HG03103 (cell line): Measurements from ENCODE around the gene STIM1.
"Not testable (repeated sequence)": the region's sequence is repeated elsewhere in the genome, so short reads cannot be mapped to it uniquely, and the experiment has no call there.

Source experiments
- ATAC-seq: cut with Tn5 transposase; IDR thresholded peaks from one replicate; pipeline ENCODE4 v1.9.1; 2021; ENCODE audit warnings: low read depth; ENCODE audit not compliant: unreplicated experiment

STIM1 gene

DNA sequence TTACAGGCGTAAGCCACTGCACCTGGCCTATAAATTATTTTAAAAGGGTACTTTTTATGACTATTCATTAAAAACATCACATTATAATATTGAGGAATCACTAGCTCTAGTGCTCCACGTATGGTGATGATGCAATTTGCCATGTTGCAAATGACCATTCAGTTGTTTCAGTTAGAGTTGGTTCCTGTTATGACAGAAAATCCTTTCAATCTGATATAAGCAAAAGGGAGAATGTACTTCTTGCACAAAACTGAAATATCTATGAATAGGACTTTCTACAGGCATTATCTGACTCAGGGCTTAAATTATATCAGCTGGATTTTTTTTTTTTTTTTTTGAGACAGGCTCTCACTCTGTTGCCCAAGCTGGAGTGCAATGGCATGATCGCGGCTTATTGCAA lies 193.5 kb downstream of the STIM1 start:
- ATAC-seq, result no peak

DNA sequence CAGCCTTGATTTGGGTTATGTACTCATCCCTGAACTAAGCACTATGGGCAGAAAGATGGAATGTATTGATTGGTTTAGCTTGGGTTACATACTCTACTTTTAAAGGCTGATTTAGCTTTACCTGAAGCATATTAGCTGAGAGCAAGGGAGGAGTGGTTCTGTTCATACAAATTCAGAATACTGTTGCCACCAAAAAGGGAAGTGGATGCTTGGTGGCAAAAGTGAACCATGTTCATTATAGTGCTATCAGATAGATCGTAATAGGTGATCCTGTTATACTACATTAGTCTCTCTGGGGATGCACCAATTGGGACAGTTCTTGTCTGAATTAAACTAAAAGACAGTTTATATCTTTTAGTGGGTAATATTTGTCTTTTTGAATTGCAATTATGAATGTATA lies 194.7 kb downstream of the STIM1 start:
- no peak for ATAC-seq

DNA sequence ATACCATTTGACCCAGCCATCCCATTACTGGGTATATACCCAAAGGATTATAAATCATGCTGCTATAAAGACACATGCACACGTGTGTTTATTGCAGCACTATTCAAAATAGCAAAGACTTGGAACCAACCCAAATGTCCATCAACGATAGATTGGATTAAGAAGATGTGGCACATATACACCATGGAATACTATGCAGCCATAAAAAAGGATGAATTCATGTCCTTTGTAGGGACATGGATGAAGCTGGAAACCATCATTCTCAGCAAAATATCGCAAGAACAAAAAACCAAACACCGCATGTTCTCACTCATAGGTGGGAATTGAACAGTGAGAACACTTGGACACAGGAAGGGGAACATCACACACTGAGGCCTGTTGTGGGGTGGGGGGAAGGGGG lies 197.7 kb downstream of the STIM1 start:
- ATAC-seq, result not testable (repeated sequence)

DNA sequence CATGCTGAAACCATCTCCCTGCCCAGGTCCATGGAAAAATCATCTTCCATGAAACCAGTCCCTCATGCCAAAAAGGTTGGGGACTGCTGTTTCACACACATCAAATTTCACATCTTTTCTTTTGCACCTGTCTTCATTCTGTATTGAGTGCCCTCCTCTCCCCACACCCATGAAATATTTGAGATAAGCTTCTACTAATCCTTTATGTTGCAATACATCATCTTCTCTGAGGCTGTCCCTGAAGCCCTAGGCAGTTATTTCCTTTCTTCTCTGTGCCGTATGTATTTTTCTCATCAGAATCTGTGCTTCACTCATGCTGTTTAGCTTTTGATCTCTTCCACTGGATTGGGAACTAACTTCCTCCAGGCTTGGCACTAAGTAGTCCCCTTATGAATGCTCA lies 199.2 kb downstream of the STIM1 start:
- no peak for ATAC-seq

DNA sequence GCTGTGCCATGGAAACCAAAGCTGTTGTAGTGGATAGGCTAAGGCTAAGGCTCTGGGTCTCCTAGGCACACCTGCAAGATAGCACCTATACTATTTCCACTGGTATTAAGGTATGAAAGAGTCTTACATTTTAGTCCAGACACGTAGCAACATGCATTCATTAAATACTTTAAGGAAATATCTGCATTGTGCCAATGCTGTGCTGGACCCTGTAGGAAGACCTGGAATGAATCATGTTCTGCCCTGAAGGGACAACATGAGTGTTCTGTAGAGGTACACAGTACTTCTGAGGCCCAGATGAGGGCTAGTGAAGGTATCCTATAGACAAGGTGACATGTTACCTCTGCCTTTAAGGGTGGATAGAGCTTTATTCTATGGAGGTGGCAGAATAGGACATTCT lies 204.0 kb downstream of the STIM1 start:
- no peak for ATAC-seq

DNA sequence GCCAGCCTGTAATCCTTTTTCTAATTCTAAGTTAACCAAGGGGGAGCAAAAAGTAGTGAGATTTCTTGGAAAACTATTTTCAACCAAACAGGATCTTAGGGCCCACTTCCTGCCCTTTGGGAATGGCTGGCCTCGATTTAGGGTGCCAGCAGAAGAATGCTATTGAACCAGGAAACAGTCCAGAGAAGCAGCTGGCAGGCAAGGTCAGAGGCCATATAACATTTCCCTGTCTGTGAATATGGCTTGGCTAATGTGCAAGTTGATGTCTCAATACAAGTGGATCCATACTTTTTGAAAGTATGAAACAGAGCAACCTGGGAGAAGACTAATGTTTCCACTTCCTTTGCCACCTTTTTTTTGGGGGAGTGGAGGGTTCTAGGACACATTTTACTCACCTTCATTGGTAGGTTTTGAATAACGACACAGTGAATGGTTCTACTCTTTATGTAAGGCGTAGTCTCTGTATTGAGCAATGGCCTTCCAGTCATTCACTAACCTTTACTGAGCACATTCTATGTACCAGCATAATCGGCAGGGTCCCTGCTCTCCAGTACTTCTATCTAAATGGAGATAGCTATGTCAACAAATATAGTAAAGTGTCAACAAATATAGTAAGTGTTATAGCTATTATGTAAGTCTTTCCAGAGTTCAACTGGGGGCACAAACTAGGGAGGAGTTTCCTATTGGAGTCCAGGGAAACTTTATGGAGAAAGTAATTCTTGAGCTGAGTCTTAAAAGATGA lies 204.9 kb downstream of the STIM1 start:
- ATAC-seq, result no peak

DNA sequence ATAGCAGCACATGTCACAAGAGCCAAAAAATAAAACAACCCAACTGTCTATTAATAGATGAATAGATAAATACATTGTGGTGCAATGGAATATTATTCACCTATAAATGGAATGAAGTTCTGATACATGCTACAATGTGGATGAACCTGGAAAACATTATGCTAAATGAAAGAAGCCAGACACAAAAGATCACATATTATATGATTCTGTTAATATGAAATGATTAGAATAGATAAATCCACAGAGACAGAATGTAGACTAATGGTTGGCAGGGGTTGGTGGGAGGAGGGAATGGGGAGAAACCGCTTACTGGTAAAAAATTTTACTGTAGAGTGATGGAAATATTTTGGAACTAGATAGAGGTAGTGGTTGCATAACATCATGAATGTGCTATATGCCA lies 206.2 kb downstream of the STIM1 start:
- ATAC-seq, result no peak

DNA sequence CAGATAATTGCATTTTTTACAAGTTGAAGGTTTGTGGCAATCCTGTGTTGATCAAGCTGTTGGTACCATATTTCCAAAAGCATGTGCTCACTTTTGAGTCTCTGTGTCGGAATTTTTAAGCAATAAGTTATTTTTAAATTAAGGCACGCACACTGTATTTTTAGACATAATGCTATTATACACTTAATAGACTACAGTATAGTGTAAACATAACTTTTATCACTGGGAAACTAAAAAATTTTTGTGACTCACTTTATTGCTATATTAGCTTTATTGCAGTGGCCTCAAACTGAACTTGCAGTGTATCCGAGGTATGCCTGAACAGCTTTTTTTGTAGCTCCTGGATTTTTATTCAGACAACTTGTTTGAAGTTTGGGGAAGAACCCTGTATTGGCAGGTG lies 207.9 kb downstream of the STIM1 start:
- no peak for ATAC-seq

DNA sequence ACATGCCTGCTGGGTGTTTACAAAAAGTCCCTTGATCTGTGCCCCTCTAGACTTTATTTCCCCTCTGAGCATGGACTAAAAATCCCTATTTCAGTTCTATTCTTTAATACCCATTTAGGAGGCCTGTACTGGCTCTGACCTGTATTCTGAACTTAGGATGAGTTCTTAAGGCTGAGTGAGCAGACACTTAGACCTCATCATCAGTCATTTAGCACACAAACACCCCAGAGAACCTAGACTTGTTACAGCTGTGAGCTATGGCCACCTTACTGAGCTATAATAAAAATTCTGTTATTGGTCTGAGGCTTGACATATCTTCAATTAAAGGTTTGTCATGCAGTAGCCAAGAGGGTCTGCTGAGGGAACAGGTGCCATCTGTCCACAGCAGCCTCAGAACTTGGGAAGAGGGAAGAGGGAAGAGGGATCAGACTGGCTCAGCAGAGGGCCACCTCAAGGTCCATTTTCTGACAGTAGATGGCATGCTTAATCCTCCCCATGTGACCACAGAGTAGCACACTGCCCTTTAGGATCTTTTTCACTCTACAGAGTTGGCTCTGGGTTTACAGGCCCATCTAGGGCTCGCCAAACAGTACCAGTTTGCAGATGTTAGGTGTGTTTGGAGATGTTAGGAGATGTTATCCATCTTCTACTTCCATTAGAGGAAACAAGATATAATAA lies 209.0 kb downstream of the STIM1 start:
- no peak for ATAC-seq

DNA sequence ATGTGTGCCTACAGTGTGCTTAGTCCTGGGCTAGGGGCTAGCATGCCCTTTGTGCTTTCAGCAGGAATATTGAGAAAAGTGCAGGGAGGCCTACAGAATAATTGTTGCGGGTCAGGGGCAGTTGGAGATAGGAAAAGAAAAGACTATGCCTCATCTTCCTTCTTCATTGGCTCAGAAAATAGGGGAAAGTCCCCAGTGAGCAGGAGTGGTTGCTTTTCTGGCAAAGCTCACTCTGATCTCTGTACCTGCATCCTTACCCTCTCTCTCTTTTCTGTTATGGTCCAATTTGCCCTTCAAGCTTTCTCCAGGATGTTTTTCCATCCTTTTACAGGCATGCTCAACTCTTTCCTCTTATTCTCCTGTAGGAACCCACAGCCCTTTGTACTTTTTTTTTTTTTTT lies 209.6 kb downstream of the STIM1 start:
- ATAC-seq, result no peak

DNA sequence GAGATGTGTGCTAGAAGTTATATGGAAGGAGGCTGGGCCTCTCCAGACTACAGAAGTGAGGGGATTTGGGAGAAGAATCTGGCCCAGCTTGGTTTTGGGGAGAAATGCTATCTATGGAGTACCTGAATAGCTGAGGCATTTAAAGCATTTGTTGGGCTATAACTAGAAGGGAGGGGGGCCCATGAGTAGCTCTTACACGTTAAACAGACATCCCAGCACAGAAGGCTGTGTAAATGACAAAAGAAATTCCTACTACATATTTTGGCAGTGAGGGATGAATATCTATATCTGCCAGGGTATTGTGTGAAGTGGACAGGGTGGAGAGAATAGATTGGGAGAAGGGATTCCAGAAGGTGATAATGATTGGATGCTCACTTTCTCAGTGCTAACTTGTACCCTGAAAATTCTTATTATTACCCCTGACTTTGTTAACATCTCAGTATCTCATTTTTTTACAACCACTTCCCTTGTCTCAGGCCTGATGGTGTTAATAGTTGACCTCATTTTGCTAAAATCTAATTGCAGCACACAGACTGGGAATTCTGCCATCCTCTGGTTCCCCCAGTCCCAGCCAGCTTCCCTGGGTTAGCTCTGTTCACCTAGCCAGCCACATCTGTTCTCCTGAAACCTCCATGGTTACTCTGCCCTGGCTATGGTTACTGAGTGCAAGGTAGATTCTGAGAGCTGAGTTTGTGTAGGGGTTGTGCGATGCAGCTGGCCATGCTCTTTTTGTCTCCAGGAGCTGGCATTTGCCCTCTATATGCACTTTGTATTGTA lies 210.3 kb downstream of the STIM1 start:
- no peak for ATAC-seq

DNA sequence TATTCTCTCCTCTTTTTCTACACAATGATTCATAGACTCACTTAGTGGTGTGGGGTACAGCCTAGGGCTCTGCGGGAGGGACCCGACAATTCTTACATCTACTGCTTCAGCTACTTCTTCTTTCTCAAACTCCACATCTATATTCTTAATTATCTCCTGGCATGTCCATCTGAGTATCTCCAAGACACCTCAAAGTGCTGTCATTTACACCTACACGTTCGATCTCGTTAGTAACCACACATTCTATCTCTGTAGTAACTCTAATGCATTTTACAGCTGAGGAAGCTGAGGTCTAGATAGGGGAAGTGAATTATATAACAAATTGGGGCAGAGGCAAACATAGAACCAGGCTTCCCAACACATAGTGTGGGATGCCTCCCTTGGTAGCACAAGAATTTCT lies 211.4 kb downstream of the STIM1 start:
- no peak for ATAC-seq

DNA sequence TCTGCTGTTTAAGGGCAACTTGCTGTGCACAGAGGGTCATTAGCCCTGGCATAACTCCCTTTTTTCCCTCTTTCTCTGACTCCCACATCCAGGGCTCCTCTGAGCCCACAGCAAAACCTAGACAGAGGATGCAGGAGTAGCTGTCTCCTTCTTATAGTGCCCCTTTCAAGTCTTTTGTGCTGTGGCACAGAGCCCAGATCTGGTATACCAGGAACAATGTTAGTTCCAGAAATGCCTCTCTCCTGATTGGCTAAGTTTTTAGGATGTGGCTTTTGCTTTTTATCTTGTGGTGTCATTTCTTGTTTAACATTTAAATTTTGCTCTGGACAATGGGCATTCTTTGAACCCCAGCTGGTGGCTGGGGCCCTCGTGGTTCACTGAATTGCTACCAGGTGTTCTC lies 213.5 kb downstream of the STIM1 start:
- ATAC-seq, result no peak

DNA sequence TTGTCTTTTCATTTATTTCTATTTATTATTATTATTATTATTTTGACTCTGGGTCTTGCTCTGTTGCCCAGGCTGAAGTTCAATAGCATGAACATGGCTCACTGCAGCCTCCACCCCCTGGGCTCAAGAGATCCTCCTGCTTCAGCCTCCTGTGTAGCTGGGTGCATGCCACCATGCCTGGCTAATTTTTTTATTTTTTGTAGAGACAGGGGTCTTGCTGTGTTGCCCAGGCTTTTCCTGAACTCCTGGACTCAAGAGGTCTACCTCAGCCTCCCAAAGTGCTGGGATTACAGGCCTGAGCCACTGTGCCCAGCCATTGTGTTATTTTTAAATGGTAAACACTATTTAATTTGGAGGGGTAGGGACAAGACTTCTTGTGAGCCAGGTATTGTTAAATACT lies 215.9 kb downstream of the STIM1 start:
- ATAC-seq, result no peak

DNA sequence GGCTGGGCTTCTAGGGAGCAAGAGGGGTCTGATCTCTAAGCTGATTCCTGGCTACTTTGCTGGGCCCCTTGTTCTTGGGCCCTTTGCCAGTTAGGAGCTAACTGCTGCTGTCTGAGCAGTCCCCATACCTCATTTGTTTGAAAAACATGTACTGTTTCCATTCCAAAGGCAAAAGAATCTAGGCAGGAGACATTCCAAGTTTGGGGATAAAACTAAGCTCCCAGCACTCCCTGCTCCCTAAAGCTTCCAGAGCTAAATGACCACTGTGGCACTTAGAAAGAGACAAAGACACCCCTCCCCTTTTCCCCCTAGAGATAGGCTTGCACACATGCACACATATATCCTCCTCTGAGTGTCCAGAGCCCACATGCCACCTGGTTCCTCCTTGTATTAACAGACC lies 216.4 kb downstream of the STIM1 start:
- ATAC-seq, result no peak

DNA sequence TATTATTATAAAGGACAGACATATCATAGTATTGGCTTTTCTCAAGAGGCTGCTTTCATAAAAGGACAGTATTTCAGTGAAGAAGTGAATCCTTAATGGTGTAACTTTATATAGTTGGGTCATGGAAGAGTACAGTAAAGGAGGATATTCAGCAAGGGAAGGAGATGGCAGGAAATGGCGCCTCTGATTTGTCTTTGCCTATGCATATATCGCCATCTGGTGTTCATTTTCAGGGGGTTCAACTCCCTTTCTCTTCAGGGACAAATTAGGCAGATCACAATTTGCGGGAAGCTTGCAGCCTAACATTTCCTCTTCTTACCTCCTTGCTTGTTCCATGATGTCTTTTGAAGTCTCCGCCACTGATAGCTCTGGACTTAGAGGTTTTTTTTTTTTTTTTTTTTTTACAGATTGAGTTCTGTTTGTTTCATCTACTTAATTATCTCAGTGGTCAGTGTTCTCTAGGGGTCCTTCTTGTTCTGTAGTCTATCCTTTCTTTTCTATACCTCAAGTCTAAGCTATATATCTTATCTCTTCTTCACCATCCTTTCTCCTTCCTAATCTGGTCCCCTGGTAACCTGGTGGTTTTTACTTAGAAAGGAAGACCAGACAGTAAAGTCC lies 217.3 kb downstream of the STIM1 start:
- no peak for ATAC-seq

DNA sequence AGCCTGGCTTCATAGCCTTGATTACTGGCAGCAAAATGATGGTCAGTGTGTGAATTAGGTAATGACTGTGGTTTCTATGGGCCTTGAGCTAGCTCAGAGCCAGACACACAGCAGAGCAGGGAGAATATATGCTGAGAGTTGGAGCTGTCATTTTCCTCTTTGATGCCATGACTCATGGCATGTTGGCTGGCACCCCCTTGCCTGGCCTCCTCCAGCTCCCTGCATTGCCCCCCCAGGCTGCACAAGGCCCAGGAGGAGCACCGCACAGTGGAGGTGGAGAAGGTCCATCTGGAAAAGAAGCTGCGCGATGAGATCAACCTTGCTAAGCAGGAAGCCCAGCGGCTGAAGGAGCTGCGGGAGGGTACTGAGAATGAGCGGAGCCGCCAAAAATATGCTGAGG lies 218.8 kb downstream of the STIM1 start:
- ATAC-seq, result no peak

DNA sequence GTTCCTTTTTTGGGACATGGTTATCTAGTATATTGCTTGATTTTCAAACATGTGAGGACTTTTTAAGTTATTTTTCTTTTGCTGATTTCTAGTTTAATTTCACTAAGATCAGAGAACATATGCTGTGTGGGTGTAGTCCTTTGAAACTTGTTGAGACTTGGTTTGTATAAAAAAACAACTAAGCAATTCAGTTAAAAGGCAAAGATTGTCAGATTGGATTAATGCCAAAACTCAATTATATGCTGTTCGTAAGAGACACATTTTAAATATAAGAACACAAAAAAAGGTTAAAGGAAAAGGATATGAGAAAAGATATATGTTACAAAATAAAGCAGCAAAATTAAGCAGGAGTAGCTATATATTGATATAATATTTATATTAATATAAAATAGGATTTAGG lies 221.3 kb downstream of the STIM1 start:
- ATAC-seq, result no peak

DNA sequence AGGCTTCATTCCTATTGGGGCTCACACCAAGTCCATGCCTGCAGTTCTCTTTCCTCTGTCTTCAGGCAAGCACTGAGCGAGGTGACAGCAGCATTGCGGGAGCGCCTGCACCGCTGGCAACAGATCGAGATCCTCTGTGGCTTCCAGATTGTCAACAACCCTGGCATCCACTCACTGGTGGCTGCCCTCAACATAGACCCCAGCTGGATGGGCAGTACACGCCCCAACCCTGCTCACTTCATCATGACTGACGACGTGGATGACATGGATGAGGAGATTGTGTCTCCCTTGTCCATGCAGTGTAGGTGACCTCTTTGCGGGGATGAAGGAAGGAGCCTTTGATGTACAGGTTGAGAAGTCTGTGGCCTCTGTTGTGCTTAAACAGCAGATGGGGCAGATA lies 227.7 kb downstream of the STIM1 start:
- no peak for ATAC-seq

DNA sequence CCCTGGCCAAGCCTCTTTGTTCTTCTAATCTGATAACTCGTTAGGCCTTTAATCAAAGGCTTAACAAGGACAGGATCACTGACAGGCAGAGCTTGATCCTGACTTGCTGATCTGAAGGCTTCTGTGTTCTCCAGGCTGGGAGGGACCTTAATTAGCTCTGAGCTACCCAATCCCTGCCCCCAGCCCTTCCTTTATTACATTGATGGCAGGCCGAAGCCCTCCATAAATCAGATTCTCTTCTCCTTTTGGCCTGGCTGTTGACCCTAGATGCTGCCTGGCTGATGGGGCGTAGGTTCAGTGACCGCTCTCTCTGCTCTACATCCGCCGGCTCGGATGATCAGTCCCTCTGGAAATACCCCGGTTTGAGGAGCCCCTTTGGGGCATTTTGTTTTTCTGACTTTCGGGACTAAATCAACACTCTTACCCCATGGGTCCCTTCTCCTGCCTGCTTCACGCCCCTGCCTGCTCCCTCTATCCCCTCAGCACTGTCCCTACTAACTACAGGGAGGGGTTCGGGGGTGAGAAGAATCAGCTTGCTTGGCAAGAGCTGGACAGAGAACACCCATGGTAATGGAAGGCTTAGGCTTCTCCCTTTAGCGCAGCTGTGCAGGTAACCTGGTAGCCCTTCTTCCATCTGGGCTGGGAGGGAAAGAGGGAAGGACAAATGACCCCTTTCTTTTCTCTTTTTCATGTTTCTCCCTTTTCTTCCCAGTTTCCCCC lies 229.1 kb downstream of the STIM1 start:
- no peak for ATAC-seq

DNA sequence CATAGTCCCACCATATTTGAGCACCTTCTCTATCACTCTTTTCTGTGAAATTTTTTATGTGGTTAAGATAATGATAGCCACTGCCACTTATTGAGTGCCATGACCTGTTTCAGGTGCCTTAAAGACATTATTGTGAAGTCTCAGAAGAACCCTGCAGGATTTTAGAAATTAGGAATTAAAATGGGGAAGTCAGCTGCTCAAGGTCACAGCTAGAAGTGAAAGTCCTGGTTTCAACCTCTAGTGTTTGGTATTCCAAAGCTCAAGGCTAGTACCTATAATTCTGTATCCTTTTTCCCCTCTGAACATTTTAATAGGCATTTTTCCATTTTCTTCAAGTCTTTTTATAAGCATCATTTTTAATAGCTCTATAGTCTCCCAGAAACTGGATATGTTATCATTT lies 230.1 kb downstream of the STIM1 start:
- no peak for ATAC-seq
